GM20431 (cell line): ENCODE results near the gene NADK2.
"Not testable (repeated sequence)": the region's sequence is repeated elsewhere in the genome, so short reads cannot be mapped to it uniquely, and the experiment has no call there.

Experiments
- in situ Hi-C: fragments of 300-500 bp; cut with MseI, MboI; formaldehyde crosslinking; loops from one replicate; pipeline ENCODE4 v1.15.0; 2020; ENCODE audit warnings: low sequenced_read_pairs; ENCODE audit not compliant: unreplicated experiment

Gene NADK2

GRCh38 chr5:36215910-36216309 lies 25.8 kb downstream of the NADK2 start:
- in situ Hi-C loops, result no loop called here

GRCh38 chr5:36214436-36214835 lies 27.3 kb downstream of the NADK2 start:
- in situ Hi-C loops, result no loop called here

GRCh38 chr5:36209664-36210063 lies 32.1 kb downstream of the NADK2 start:
- in situ Hi-C loops, result no loop called here

DNA sequence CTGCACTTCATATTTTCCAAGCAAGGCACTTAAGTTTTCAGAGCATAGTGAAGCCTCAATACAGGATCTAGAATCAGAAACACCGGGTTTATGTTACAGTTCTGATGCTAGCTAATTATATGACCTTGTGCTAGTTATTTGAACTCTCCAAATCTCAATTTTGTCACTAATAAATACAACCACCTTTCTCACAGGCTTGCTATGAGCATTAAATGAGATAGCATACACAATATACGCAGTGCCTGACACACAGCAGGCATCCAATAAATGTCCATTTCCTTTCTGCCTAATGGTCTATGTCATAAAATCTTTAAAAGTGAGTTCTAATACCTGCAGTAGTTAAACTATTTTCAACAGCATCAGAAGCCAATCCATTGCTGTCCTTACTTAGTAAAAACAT lies 32.9 kb downstream of the NADK2 start:
- in situ Hi-C loops, result no loop called here

- in situ Hi-C loops, result no loop called here
These were observed 34.8 kb downstream of the NADK2 start for GRCh38 chr5:36206913-36207312.

GRCh38 chr5:36205329-36205728 lies 36.4 kb downstream of the NADK2 start:
- in situ Hi-C loops, result no loop called here

GRCh38 chr5:36202521-36202961 lies 39.2 kb downstream of the NADK2 start:
- in situ Hi-C loops, result no loop called here

DNA sequence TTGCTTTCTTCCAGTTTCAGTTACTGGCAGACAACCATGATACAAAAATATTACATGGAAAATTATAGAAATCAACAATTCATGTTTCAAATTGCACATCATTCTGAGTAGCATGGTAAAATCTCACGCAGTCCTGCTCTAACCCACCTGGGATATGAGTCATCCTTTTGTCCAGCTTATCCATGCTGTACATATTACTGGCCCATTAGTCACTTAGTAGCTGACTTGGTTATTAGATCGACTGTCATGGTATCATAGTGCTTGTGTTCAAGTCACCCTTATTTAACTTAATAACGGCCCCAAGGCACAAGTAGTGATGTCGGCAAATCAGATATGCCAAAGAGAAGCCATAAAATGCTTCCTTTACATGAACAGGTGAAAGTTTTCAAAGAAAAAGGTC lies 41.2 kb downstream of the NADK2 start:
- in situ Hi-C loops, result no loop called here

- in situ Hi-C loops, result no loop called here
These were observed 42.1 kb downstream of the NADK2 start for GRCh38 chr5:36199620-36200019.

DNA sequence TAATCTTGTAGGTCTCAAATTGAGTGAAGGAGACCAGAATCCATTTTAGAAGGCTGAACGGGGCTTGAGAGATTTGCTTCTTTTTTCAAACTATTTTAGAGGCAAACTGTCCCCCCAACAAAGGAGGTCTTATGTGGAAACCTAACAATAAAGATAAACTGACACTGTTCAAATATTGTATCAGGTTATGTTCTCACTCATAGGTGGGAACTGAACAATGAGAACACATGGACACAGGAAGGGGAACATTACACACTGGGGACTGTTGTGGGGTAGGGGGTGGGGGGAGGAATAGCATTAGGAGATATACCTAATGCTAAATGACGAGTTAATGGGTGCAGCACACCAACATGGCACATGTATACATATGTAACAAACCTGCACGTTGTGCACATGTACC lies 42.9 kb downstream of the NADK2 start:
- in situ Hi-C loops, result not testable (repeated sequence)

- in situ Hi-C loops, result no loop called here
These were observed 43.4 kb downstream of the NADK2 start for GRCh38 chr5:36198281-36198680.

DNA sequence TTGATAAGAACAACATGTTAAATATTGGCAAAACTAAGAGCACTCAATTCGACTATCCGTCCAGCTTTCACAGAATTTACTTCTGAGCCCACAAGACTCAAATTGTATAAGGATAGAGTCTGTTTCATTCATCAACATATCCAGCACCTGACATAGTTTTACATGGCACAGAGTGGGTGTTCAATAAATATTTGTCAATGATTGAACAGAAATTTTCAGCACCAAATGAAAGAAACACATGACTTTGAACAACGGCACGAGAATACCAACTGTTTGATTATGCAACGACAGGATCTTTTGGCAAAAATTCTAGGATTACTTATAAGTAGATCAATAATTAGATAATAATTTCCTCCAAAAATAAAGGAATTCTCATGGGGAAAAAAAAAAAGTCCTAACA lies 48.0 kb downstream of the NADK2 start:
- in situ Hi-C loops, result no loop called here

DNA sequence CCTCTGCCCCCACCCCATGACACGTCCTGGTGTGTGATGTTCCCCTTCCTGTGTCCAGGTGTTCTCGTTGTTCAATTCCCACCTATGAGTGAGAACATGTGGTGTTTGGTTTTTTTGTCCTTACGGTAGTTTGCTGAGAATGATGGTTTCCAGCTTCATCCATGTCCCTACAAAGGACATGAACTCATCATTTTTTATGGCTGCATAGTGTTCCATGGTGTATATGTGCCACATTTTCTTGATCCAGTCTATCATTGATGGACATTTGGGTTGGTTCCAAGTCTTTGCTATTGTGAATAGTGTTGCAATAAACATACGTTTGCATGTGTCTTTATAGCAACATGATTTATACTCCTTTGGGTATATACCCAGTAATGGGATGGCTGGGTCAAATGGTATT lies 57.3 kb downstream of the NADK2 start:
- in situ Hi-C loops, result not testable (repeated sequence)

DNA sequence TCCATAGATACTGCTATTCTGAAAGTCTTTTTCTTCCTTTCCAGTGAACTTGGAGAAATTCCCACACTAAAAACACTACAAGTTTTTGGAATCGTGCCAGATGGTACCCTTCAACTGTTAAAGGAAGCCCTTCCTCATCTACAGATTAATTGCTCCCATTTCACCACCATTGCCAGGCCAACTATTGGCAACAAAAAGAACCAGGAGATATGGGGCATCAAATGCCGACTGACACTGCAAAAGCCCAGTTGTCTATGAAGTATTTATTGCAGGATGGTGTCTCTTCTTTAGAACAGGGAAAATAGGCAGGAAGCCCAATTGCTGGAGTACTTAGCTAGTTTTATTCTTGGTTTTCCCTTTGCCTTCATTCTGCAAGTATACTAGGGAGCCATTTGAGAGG lies 60.0 kb downstream of the NADK2 start:
- in situ Hi-C loops, result no loop called here

DNA sequence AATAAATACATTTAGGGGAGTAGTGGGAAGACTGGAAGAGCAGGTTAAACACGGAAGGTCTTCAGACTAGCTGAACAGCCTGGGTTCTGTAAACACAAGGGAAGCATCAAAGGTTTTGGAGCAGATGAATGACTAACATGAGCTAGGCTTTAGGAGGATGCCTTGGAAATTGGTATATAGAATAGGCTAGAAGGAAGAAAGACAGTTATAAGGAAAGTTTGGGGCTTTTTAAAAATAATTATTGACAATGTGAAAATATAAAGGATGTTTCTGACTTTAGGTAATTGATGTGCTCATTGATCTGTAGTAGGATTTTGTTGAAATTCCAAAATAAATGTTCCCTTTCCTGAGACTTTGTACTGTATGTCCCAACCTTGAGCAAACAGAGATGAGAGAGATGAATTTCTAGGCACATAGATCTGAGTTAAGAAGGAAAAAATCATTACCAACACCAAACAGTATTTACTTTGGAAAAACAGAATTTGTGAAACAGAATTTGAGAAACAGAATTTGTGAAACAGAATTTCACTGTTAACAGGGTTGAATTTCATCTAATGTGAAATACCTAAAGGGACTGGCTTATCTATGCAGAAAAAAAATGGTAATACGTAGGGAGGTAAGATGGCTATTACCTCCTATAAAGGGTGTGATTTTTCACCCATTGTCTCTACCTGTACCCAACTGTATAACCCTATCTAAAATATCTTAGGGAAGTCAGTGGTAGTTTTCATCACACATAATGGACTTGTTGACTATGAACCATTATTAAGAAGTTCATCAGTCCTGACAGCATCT lies 61.0 kb downstream of the NADK2 start:
- in situ Hi-C loops, result no loop called here

GRCh38 chr5:36179950-36180349 lies 61.8 kb downstream of the NADK2 start:
- in situ Hi-C loops, result no loop called here

GRCh38 chr5:36178524-36178890 lies 63.2 kb downstream of the NADK2 start:
- in situ Hi-C loops, result no loop called here

DNA sequence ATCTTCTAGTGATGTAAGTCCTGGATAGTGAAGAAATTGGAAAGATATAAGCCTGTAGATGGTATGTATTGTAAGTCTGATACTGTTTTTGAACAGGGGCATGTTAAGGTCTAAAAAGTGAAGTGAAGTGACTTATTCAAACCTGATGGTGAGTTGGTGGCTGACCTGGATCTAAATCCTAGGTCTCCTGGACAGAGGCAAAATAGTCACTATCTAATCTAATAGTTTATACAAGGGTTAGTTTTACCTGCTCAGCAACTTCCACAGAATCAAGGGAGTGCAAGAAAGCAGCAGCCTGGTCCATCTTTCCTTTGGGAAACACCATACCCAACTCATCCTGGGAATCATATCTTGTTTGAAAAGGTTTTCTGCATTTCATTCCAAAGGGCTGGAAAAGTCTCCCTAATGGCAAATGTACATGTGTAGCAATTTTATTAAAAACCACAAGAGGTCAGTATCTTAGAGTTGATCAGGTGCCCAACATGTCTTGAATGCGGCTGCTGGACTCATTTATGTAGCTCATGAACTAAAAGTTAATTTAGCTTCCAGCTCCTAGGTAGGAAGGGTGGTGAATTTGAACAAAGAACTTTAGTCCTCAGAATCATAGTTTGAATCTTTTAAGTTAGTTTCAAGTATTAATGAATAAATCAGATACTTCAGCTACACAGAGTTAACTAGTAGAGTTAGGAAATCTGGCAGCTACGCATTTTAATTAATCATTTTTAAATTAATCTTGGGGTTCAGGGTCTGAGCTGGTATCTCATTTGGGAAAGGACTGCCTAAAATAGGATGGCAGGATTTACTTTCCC lies 63.8 kb downstream of the NADK2 start:
- in situ Hi-C loops, result no loop called here

DNA sequence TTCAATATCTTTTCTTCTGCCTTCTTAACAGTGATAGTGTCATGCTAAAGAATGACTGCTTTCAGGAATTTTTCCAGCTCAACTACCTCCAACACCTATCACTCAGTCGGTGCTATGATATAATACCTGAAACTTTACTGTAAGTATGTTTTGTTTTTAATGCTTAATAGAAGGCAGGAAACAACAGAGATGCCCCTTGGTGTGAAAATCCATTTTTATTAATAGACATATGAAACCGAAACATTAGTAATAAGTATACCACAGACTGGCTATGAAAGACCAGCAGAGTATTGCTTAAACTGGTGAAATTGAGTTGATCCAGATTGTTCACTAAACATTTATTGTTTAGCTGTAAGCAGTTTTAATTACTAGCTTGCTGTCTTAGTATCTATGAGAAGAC lies 64.6 kb downstream of the NADK2 start:
- in situ Hi-C loops, result no loop called here

DNA sequence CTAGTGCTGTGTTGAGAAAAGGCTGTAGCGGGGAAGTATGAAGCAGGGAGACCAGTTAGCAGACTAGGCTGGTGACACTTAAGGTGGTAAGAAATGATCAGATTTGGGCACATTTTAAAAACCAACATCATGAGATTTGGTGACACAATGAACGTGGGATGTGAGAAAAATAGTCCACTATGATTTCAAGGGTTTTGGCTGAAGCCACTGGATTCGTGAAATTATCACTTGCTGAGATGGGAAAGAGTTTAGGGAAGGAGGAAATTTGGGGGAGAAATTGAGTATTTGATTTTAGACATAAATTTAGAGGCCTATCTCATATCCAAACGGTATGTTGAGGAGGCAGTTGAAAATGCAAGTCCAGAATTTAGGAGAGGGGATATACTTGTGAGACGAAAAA lies 66.7 kb downstream of the NADK2 start:
- in situ Hi-C loops, result no loop called here

DNA sequence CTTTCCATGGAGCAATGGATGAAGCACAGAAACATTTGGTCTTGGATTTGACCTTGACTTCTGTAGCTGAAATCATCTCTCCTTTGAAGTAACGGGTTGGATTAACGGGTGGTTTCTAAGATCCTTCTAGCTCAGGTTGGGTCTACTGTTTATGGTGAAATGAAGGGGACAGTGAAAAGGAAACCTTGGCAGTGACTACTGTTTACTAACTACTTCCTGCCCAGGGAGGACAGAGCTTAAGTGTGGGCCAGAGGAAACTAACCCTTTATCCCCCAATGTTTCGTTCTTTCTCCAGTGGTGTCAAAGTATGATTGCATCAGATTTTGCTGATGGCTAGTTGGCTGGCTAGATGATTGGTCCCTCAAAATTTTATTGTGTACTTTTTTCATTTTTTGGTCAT lies 67.6 kb downstream of the NADK2 start:
- in situ Hi-C loops, result no loop called here

DNA sequence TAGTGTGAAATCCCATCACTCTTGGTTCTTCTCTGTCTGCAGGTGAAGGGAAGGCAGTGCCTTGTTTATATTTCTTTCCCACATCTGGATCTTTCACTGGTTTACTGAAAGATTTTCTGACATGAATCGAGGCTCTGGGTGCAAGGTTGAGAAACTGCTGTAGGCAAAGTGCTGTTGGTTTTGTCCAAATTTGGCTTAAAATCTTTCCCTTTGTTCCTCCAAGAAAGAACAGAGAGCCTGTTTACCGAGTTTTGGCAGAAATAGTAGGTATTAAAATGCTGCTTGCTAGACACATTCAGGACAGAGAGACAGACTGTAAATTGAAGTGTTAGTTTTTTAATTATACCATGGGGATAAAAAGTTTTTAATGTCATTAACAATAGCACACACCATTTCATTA lies 68.3 kb downstream of the NADK2 start:
- in situ Hi-C loops, result no loop called here
